PFSK-1 (cell line): ENCODE results near the gene PTH2R.

Experiments used
- POLR2AphosphoS5 ChIP-seq: IDR thresholded peaks from 2 replicates; pipeline ENCODE4 v1.6.1; 2012; ENCODE audit warnings: low read depth, mild to moderate bottlenecking, control low read depth, low read length, moderate library complexity
- REST ChIP-seq, 2 experiments: IDR thresholded peaks; 2 replicates each; pipeline versions ENCODE4 v1.6.1 to v1.8.0; 2011 to 2012; ENCODE audit warnings: low read depth in 2 of 2, low read length in 2 of 2, control low read depth in 1 of 2, inconsistent platforms in 1 of 2, mild to moderate bottlenecking in 1 of 2, moderate library complexity in 1 of 2; ENCODE audit not compliant: insufficient read depth in 1 of 2

GRCh38 chr2:208454861-208455260 lies 48.3 kb downstream of the PTH2R start:
- TF ChIP-seq POLR2AphosphoS5 (no peak), REST (IDR thresholded peaks at IDR 0.05; ENCODE audit: insufficient read depth in 1 of 2, low read depth in 2 of 2, low read length in 2 of 2) (no peak)
